Hepatocyte (in vitro differentiated cells): Measurements from ENCODE around the gene TRIM14.

Experiments
- EZH2 ChIP-seq: fragments of 200-600 bp; sonication (generic); IDR thresholded peaks from 2 replicates; pipeline ENCODE4 v1.6.1; 2016; ENCODE audit warnings: antibody characterized with exemption, mild to moderate bottlenecking, borderline replicate concordance
- TF ChIP-seq, protein P1 (sequence below): fragments of 200-600 bp; sonication (generic); IDR thresholded peaks from 2 replicates; pipeline ENCODE4 v1.5.1; 2016; ENCODE audit warnings: antibody characterized with exemption, mild to moderate bottlenecking; ENCODE audit not compliant: poor library complexity

DNA sequence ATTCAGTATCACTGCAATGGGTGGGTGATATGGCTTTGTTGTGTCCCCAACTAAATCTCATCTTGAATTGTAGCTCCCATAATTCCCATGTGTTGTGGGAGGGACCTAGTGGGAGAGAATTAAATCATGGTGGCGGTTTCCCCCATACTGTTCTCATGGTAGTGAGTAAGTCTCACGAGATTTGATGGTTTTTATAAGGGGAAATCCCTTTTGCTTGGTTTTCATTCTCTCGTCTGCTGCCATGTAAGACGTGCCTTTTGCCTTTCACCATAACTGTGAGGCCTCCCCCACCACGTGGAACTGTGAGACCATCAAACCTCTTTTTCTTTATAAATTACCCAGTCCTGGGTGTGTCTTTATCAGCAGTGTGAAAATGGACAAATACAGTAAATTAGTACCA, 72.0 kb downstream of the TRIM14 start:
- TF ChIP-seq, protein P1, sequence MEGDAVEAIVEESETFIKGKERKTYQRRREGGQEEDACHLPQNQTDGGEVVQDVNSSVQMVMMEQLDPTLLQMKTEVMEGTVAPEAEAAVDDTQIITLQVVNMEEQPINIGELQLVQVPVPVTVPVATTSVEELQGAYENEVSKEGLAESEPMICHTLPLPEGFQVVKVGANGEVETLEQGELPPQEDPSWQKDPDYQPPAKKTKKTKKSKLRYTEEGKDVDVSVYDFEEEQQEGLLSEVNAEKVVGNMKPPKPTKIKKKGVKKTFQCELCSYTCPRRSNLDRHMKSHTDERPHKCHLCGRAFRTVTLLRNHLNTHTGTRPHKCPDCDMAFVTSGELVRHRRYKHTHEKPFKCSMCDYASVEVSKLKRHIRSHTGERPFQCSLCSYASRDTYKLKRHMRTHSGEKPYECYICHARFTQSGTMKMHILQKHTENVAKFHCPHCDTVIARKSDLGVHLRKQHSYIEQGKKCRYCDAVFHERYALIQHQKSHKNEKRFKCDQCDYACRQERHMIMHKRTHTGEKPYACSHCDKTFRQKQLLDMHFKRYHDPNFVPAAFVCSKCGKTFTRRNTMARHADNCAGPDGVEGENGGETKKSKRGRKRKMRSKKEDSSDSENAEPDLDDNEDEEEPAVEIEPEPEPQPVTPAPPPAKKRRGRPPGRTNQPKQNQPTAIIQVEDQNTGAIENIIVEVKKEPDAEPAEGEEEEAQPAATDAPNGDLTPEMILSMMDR = no peak
- no peak for TF ChIP-seq EZH2
